ENCODE data around the gene SEMA3F. TPM values are rescaled to one million over a fixed set of nuclear protein-coding genes. Genes with fewer than 3 reads are reported as not detected.

The SEMA3F gene
- total RNA-seq, 1 experiment from 2014 or later: 3.9 TPM

- ChIA-PET POLR2A (ENCODE audit: low non-redundant PET) (no interaction called here), CTCF (no interaction called here)
Observed at GRCh38 chr3:50166620-50167019, 11.5 kb downstream of the SEMA3F start.

GRCh38 chr3:50167069-50167840, 12.1 kb downstream of the SEMA3F start:
- H3K4me3 ChIP-seq (ENCODE audit: low read depth, low read length, poor library complexity, severe bottlenecking): no peak overlapping the region
- ChIA-PET POLR2A (ENCODE audit: low non-redundant PET) (no interaction called here), CTCF (no interaction called here)
- no peak for DNase-seq (ENCODE audit: low spot score)
- no peak overlapping the region for H3K27ac ChIP-seq (ENCODE audit: low read depth, low read length, poor library complexity, severe bottlenecking)
- peaks cover 30% of the 10 kb centered on the region for H3K4me1 ChIP-seq (ENCODE audit: insufficient read depth, low read length, poor library complexity, severe bottlenecking)
- TF ChIP-seq EZH2 (IDR thresholded peaks at IDR 0.05; ENCODE audit: borderline replicate concordance, low read depth, low read length, poor library complexity, severe bottlenecking) (no peak), CTCF (conservative IDR thresholded peaks at IDR 0.05; ENCODE audit: low read depth, low read length) (no peak)
- BruUV-seq (replicated peaks): no TSS peak
- no peaks in the 10 kb centered on the region for H3K27me3 ChIP-seq (replicated peaks; ENCODE audit: insufficient read depth, low read depth, low read length, poor library complexity)
- intact Hi-C loops (cut with micrococcal nuclease; ENCODE audit: unreplicated experiment): no loop called here
- no peaks in the 10 kb centered on the region for H3K9me3 ChIP-seq (ENCODE audit: low read depth, low read length, poor library complexity, severe bottlenecking)
- H3K36me3 ChIP-seq (ENCODE audit: insufficient read depth, low read length, poor library complexity, severe bottlenecking): no peaks in the 10 kb centered on the region

More at GRCh38 chr3:50166620-50167019, 11.5 kb downstream of the SEMA3F start:
- Histone ChIP-seq H3K4me1 (ENCODE audit: insufficient read depth, low read length, poor library complexity, severe bottlenecking) (peaks cover 30% of the 10 kb centered on the region), H3K9me3 (ENCODE audit: low read depth, low read length, poor library complexity, severe bottlenecking) (no peaks in the 10 kb centered on the region), H3K36me3 (ENCODE audit: insufficient read depth, low read length, poor library complexity, severe bottlenecking) (no peaks in the 10 kb centered on the region), H3K27me3 (replicated peaks; ENCODE audit: insufficient read depth, low read depth, low read length, poor library complexity) (no peaks in the 10 kb centered on the region), H3K4me3 (ENCODE audit: low read depth, low read length, poor library complexity, severe bottlenecking) (no peak overlapping the region), H3K27ac (ENCODE audit: low read depth, low read length, poor library complexity, severe bottlenecking) (no peak overlapping the region)
- no peak for DNase-seq (ENCODE audit: low spot score)
- TF ChIP-seq EZH2 (IDR thresholded peaks at IDR 0.05; ENCODE audit: borderline replicate concordance, low read depth, low read length, poor library complexity, severe bottlenecking): no peak
- no peak for TF ChIP-seq CTCF (conservative IDR thresholded peaks at IDR 0.05; ENCODE audit: low read depth, low read length)
- no TSS peak for BruUV-seq (replicated peaks)
- intact Hi-C loops (cut with micrococcal nuclease; ENCODE audit: unreplicated experiment): no loop called here

GRCh38 chr3:50167841-50168209, 12.7 kb downstream of the SEMA3F start:
- BruUV-seq (replicated peaks): no TSS peak
- intact Hi-C loops (cut with micrococcal nuclease; ENCODE audit: unreplicated experiment): no loop called here
- peaks cover 30% of the 10 kb centered on the region for H3K4me1 ChIP-seq (ENCODE audit: insufficient read depth, low read length, poor library complexity, severe bottlenecking)

More at GRCh38 chr3:50167841-50168209, 12.7 kb downstream of the SEMA3F start:
- CTCF ChIA-PET: no interaction called here
- H3K27ac ChIP-seq (ENCODE audit: low read depth, low read length, poor library complexity, severe bottlenecking): no peak overlapping the region
- no peaks in the 10 kb centered on the region for H3K27me3 ChIP-seq (replicated peaks; ENCODE audit: insufficient read depth, low read depth, low read length, poor library complexity)
- TF ChIP-seq CTCF (conservative IDR thresholded peaks at IDR 0.05; ENCODE audit: low read depth, low read length) (no peak), EZH2 (IDR thresholded peaks at IDR 0.05; ENCODE audit: borderline replicate concordance, low read depth, low read length, poor library complexity, severe bottlenecking) (no peak)
- no peaks in the 10 kb centered on the region for H3K36me3 ChIP-seq (ENCODE audit: insufficient read depth, low read length, poor library complexity, severe bottlenecking)
- H3K4me3 ChIP-seq (ENCODE audit: low read depth, low read length, poor library complexity, severe bottlenecking): no peak overlapping the region
- POLR2A ChIA-PET (ENCODE audit: low non-redundant PET): no interaction called here
- H3K9me3 ChIP-seq (ENCODE audit: low read depth, low read length, poor library complexity, severe bottlenecking): no peaks in the 10 kb centered on the region
- DNase-seq (ENCODE audit: low spot score): no peak

All from A673 (cell line).